Measurements from ENCODE around the gene CTNND2.

GRCh38 chr5:11026543-11026942 lies 877.7 kb downstream of the CTNND2 start:
- TF ChIP-seq POLR2A (IDR thresholded peaks at IDR 0.05) (no peak), CTCF (IDR thresholded peaks at IDR 0.05) (no peak), POLR2AphosphoS5 (IDR thresholded peaks at IDR 0.05) (no peak)
